ENCODE data around the gene GGA1.

- TF ChIP-seq BACH1 (tag; IDR thresholded peaks at IDR 0.05) = no peak
- peak; percentile 65 for TF ChIP-seq TAF1 (IDR thresholded peaks at IDR 0.05; ENCODE audit: control insufficient read depth, extremely low read depth, insufficient read depth, low read length, severe bottlenecking)
- TF ChIP-seq TCF7L2 (IDR thresholded peaks at IDR 0.05; ENCODE audit: low read depth, low read length) = no peak
- peak; percentile 54; the same call in 1 of the 2 replicates for TF ChIP-seq MYC (IDR thresholded peaks at IDR 0.05; ENCODE audit: low read depth, low read length)
- TF ChIP-seq MYC (CRISPR knock-in tag; IDR thresholded peaks at IDR 0.05; ENCODE audit: borderline replicate concordance, low read depth) = no peak
Observed at GRCh38 chr22:37559901-37560607, 48.6 kb upstream of the GGA1 start, which contains the start of gene CDC42EP1.

All from K562 (cell line).